Natural killer cell (primary cell): Measurements from ENCODE around the gene GALNT10. TPM values are rescaled to one million over a fixed set of nuclear protein-coding genes. Genes with fewer than 3 reads are reported as not detected.
A peak's percentile ranks its signal among the peaks of the same experiment; 100 is the strongest.

Source experiments
- ATAC-seq, 3 donors: fragments of 150-1000 bp in 2 of 3; fragments of 200-7000 bp in 1 of 3; cut with Tn5 transposase; 1 replicate in 1 of 3; 2 replicates in 2 of 3; pipeline ENCODE4 v1.10.0; 2021; ENCODE audit warnings: mild to moderate bottlenecking in 2 of 3, moderate library complexity in 2 of 3
- DNase-seq, 2 donors: peaks; one replicate each; pipeline versions ENCODE4 v3.0.0 to v3.0.0-alpha.2; 2013 to 2021; ENCODE audit warnings: mixed read lengths in 1 of 2
- H3K27ac ChIP-seq: one replicate; pipeline ENCODE4 v1.5.1; 2013; ENCODE audit warnings: mild to moderate bottlenecking, low read length
- H3K27me3 ChIP-seq: one replicate; pipeline ENCODE4 v1.6.1; 2013; ENCODE audit warnings: low read length; ENCODE audit not compliant: control insufficient read depth, insufficient read depth
- H3K36me3 ChIP-seq: one replicate; pipeline ENCODE4 v1.6.1; 2013; ENCODE audit warnings: low read length; ENCODE audit not compliant: control insufficient read depth, insufficient read depth
- H3K4me1 ChIP-seq: one replicate; pipeline ENCODE4 v1.6.1; 2013; ENCODE audit warnings: low read length; ENCODE audit not compliant: control insufficient read depth, insufficient read depth
- H3K4me3 ChIP-seq: one replicate; pipeline ENCODE4 v1.5.1; 2013; ENCODE audit warnings: low read length
- H3K9me3 ChIP-seq: one replicate; pipeline ENCODE4 v1.6.1; 2013; ENCODE audit warnings: low read length; ENCODE audit not compliant: control insufficient read depth, insufficient read depth
- H3K27ac Mint-ChIP-seq, 2 donors: one replicate each; pipeline ENCODE4 v1.8.0; 2022; ENCODE audit warnings: mild to moderate bottlenecking in 2 of 2, mixed read lengths in 2 of 2, moderate library complexity in 1 of 2
- H3K27me3 Mint-ChIP-seq, 2 donors: one replicate each; pipeline ENCODE4 v1.8.0; 2022; ENCODE audit warnings: low read depth in 2 of 2, mixed read lengths in 2 of 2
- H3K36me3 Mint-ChIP-seq: one replicate; pipeline ENCODE4 v1.8.0; 2022; ENCODE audit warnings: mixed read lengths
- H3K4me1 Mint-ChIP-seq, 2 donors: one replicate each; pipeline ENCODE4 v1.8.0; 2022; ENCODE audit warnings: mixed read lengths in 2 of 2
- H3K4me3 Mint-ChIP-seq: one replicate; pipeline ENCODE4 v1.8.0; 2022; ENCODE audit warnings: mild to moderate bottlenecking, moderate library complexity, mixed read lengths
- H3K9me3 Mint-ChIP-seq, 2 donors: one replicate each; pipeline ENCODE4 v1.8.0; 2022; ENCODE audit warnings: mixed read lengths in 2 of 2
- WGBS: methylation state at CpG from one replicate; pipeline ENCODE4 v1.1.7; 2013; ENCODE audit warnings: missing lambda C conversion rate; ENCODE audit not compliant: insufficient coverage; 5-methylcytosine and 5-hydroxymethylcytosine counted together
- intact Hi-C: fragments of 100-400 bp; cut with micrococcal nuclease; formaldehyde crosslinking; loops from one replicate; pipeline ENCODE4 v1.14.2; 2022
- total RNA-seq, 4 donors: library from RNA; stranded (reverse); fragments of 120-200 nt in 1 of 4; gene quantifications; one replicate each; pipeline versions ENCODE4 v1.2.3 to v1.2.4, GENCODE V29; 2013 to 2022
- TF ChIP-seq, protein P1 (sequence below): fragments of 200-600 bp; IDR thresholded peaks from one replicate; pipeline ENCODE4 v1.8.0; 2022; ENCODE audit warnings: antibody characterized with exemption

Gene GALNT10
- total RNA-seq, 3 donors from 2014 or later (not counting 1 experiment from before 2014, with no cell fraction given), result 77.0 to 92.6 (median 77.6) TPM

DNA sequence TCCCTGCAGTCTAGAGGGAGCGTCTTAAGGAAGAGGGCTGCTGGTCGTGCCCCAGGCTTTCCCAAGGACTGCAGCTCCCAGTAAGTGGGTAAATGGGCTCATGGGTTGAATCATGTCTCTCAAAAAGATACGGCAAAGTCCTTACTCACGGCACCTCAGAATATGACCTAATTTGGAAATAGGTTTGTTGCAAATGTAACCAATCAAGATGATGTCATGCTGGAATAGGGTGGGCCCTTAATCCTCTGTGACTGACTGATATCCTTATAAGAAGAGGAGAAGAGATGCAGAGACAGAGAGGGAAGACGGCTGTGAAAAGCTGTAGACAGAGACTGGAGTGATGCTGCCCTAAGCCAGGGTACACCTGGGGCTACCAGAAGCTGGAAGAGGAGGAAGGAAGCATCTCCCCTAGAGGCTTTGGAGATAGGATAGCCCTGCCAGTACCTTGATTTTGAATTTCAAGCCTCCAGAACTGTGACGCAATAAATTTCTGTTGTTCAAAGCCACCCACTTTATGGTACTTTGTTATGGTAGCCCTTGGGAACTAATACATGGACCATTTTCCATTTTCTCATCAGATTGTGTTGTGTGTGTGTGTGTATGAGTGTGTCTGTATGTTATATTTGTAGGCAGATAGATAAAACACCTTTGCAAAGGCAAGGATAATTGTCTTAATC is 15.0 kb downstream of the GALNT10 start:
- ATAC-seq (no peak), DNase-seq (no peak)
- Histone ChIP-seq H3K9me3 (no peaks in the 10 kb centered on the region), H3K4me3 (no peak overlapping the region), H3K27me3 (no peaks in the 10 kb centered on the region), H3K4me1 (peaks cover 22% of the 10 kb centered on the region), H3K36me3 (peaks cover 4% of the 10 kb centered on the region), H3K27ac (no peak overlapping the region)
- Mint-ChIP-seq H3K4me3 (no peak overlapping the region), H3K9me3 (no peaks in the 10 kb centered on the region), H3K4me1 (peaks cover 77 to 79% of the 10 kb centered on the region in 2 donors), H3K36me3 (peaks cover 7% of the 10 kb centered on the region), H3K27ac (peak overlapping the region in 1 of 2 donors; percentile 94), H3K27me3 (no peaks in the 10 kb centered on the region)
- 96% methylated on average over 6 of the region's 6 CpGs for WGBS
- TF ChIP-seq, protein P1, sequence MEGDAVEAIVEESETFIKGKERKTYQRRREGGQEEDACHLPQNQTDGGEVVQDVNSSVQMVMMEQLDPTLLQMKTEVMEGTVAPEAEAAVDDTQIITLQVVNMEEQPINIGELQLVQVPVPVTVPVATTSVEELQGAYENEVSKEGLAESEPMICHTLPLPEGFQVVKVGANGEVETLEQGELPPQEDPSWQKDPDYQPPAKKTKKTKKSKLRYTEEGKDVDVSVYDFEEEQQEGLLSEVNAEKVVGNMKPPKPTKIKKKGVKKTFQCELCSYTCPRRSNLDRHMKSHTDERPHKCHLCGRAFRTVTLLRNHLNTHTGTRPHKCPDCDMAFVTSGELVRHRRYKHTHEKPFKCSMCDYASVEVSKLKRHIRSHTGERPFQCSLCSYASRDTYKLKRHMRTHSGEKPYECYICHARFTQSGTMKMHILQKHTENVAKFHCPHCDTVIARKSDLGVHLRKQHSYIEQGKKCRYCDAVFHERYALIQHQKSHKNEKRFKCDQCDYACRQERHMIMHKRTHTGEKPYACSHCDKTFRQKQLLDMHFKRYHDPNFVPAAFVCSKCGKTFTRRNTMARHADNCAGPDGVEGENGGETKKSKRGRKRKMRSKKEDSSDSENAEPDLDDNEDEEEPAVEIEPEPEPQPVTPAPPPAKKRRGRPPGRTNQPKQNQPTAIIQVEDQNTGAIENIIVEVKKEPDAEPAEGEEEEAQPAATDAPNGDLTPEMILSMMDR, result no peak
- intact Hi-C loops, result no loop called here

- no peak for ATAC-seq
- DNase-seq, result no peak
- WGBS, result 92% methylated on average over 6 of the region's 6 CpGs
- peaks cover 79% of the 10 kb centered on the region in 2 donors for H3K4me1 Mint-ChIP-seq
- Histone ChIP-seq H3K27me3 (no peaks in the 10 kb centered on the region), H3K4me3 (no peak overlapping the region), H3K9me3 (no peaks in the 10 kb centered on the region), H3K36me3 (peaks cover 4% of the 10 kb centered on the region), H3K27ac (no peak overlapping the region), H3K4me1 (peaks cover 22% of the 10 kb centered on the region)
- H3K36me3 Mint-ChIP-seq, result peaks cover 7% of the 10 kb centered on the region
- intact Hi-C loops, result no loop called here
- no peak overlapping the region for H3K4me3 Mint-ChIP-seq
- no peaks in the 10 kb centered on the region for H3K27me3 Mint-ChIP-seq
- peak overlapping the region; percentile 3 to 94 for H3K27ac Mint-ChIP-seq
- no peaks in the 10 kb centered on the region for H3K9me3 Mint-ChIP-seq
- TF ChIP-seq, protein P1, result no peak
Measured at GRCh38 chr5:154206311-154206710, 15.8 kb downstream of the GALNT10 start.

DNA sequence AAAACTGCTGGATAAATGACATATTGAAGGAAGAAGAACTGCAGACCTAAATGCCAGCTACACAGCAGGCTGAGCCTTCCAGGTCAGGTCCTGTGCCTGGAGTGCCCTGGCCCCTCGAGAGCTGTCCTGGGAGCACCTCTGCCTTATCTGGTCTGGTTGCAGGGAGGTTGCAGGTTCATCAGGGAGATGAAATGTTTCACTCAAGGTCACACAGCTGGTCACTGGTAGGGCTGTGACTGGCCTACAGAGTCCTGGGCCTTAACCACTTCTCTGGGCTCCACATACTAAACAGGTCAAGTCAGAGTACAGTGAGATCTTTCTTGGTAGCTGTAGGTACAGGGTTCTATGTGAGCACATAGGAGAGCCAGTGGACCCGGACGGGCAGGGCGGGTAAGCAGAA is 16.7 kb downstream of the GALNT10 start:
- Histone ChIP-seq H3K27ac (no peak overlapping the region), H3K4me1 (peaks cover 15% of the 10 kb centered on the region), H3K4me3 (no peak overlapping the region), H3K27me3 (no peaks in the 10 kb centered on the region), H3K9me3 (no peaks in the 10 kb centered on the region), H3K36me3 (peaks cover 9% of the 10 kb centered on the region)
- H3K9me3 Mint-ChIP-seq, result no peaks in the 10 kb centered on the region
- 79% methylated on average over 4 of the region's 4 CpGs for WGBS
- TF ChIP-seq, protein P1, result no peak
- H3K27me3 Mint-ChIP-seq, result no peaks in the 10 kb centered on the region
- H3K36me3 Mint-ChIP-seq, result peaks cover 7% of the 10 kb centered on the region
- H3K4me1 Mint-ChIP-seq, result peaks cover 73 to 76% of the 10 kb centered on the region in 2 donors
- ATAC-seq (no peak), DNase-seq (no peak)
- intact Hi-C loops, result no loop called here
- H3K4me3 Mint-ChIP-seq, result no peak overlapping the region
- peak overlapping the region in 1 of 2 donors; percentile 3 for H3K27ac Mint-ChIP-seq
